PC-3 (cell line): ENCODE measurements around the gene LGALS7B.

Source experiments
- EZH2 ChIP-seq: fragments of 300-600 bp; sonication (generic); IDR thresholded peaks from one replicate; pipeline ENCODE4 v1.6.1; 2017; ENCODE audit warnings: antibody characterized with exemption, mild to moderate bottlenecking, low read length; ENCODE audit not compliant: unreplicated experiment
- EZH2phosphoT487 ChIP-seq: fragments of 300-600 bp; sonication (generic); IDR thresholded peaks from 2 replicates; pipeline ENCODE4 v1.6.1; 2018; ENCODE audit warnings: mild to moderate bottlenecking, antibody characterized with exemption, low read length, borderline replicate concordance
- TF ChIP-seq, protein P1 (sequence below): fragments of 300-600 bp; sonication (generic); conservative IDR thresholded peaks from 2 replicates; pipeline ENCODE4 v1.5.1; 2017; ENCODE audit warnings: antibody characterized with exemption, low read depth, mild to moderate bottlenecking, low read length

DNA sequence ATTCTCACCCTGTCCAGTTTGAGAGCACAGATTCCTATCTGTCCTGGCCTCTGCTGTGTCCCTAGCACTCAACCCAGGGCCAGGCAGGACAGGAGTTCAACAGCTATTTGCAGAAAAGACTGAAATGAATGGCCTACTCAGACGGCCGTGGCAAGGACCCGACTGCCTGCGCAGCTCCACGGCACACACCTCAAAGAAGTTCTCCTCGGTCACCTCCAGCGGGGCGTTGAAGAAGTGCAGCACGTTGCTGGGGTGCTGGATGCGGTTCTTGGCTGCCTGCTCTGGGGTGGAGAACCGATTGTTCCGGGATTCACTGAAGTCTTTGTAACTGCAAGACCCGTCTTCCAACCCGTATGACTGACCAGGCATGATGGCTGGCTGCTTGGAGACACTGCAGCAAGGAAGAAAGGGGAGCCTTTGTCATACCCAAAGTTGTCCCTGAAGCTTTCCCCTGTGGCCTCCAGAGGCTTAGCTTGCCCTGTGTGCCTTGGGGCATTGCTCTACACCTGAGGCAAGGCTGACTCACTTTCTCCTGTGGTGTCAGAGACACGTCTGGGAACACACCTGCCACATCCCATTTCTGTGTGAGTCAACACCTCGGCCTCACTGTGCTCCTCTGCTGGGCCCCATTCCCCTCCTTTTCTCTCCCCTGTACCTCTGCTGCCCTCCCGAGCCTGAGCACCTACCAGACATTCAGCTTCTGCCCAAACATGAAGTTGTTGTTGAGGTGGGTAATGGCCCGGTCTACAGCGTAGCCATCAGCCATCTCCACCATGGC lies 49.4 kb downstream of the LGALS7B start:
- TF ChIP-seq, protein P1, sequence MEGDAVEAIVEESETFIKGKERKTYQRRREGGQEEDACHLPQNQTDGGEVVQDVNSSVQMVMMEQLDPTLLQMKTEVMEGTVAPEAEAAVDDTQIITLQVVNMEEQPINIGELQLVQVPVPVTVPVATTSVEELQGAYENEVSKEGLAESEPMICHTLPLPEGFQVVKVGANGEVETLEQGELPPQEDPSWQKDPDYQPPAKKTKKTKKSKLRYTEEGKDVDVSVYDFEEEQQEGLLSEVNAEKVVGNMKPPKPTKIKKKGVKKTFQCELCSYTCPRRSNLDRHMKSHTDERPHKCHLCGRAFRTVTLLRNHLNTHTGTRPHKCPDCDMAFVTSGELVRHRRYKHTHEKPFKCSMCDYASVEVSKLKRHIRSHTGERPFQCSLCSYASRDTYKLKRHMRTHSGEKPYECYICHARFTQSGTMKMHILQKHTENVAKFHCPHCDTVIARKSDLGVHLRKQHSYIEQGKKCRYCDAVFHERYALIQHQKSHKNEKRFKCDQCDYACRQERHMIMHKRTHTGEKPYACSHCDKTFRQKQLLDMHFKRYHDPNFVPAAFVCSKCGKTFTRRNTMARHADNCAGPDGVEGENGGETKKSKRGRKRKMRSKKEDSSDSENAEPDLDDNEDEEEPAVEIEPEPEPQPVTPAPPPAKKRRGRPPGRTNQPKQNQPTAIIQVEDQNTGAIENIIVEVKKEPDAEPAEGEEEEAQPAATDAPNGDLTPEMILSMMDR, result peak; percentile 60
- TF ChIP-seq EZH2, result no peak
- TF ChIP-seq EZH2phosphoT487, result no peak
